Germinal center (tissue), 1 donor: ENCODE measurements around the gene TRMU.

Source experiments
- DNase-seq: peaks from one replicate; pipeline ENCODE4 v3.0.0; 2012; ENCODE audit warnings: mixed read lengths, low spot score

The TRMU gene, protein sequence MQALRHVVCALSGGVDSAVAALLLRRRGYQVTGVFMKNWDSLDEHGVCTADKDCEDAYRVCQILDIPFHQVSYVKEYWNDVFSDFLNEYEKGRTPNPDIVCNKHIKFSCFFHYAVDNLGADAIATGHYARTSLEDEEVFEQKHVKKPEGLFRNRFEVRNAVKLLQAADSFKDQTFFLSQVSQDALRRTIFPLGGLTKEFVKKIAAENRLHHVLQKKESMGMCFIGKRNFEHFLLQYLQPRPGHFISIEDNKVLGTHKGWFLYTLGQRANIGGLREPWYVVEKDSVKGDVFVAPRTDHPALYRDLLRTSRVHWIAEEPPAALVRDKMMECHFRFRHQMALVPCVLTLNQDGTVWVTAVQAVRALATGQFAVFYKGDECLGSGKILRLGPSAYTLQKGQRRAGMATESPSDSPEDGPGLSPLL

DNA sequence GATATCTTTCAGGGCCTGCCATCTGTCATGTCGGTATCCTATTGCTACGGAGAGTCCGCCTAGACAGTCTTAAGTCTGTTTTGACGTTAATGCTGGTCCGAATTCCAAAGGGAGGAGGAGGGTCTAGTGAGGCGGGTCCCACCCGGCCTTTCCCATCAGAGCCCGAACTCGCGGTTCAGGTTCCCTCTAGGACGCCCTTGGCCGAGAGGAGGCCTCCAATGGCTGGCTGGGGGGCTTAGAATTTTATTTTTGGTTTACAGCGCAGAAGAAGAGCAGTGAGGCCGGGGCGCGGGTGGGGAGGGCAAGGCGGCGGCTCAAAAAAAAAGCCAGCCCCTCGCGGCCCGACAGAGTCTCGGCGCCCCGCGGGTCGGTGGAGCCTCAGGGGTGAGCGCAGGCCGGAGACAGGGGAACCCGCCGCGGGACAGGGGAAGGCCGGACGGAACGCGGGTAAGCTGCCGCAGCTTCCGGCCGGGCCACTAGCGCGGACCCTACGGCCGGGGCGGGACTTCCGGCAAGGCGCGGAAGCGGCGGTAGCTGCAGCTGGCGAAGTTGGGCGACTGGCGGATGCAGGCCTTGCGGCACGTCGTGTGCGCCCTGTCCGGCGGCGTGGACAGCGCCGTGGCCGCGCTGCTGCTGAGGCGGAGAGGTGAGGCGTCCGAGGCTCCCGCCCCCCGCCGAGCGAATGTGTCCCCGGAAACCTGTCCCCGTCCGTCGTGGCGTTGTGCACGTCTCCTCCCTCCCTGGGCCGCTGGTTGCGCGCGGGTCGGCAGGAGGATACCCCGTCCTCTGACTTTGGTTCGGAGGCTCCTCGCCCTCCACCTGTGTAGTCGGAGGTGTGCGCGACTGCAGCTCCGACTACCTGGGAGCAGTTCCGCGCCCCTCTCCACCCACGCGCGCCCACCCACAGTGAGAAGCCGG lies at the start of gene TRMU:
Gene TRMU, plus strand, starts transcription at position 514 of the 918 bp plus-strand sequence. Its CDS starts 51 bp downstream, at position 565.
- DNase-seq, result peak; percentile 89

DNA sequence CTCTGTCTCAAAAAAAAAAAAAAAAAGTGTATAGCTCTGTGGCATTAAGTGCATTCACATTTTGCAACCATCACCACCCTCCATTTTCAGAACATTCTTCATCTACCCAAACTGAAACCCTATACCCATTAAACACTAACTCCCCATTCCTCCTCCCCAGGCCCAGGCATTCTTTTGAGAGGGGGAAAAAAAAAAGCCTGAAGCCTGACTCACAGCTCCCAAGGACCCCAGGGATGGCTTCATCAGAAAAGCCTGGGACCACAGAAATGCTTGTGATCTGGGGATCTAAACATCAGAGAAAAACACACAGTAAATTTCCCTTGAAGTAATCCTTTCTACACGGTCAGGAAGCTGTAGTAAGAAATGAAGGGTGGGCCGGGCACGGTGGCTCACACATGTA lies 49.5 kb upstream of the TRMU start:
- no peak for DNase-seq

DNA sequence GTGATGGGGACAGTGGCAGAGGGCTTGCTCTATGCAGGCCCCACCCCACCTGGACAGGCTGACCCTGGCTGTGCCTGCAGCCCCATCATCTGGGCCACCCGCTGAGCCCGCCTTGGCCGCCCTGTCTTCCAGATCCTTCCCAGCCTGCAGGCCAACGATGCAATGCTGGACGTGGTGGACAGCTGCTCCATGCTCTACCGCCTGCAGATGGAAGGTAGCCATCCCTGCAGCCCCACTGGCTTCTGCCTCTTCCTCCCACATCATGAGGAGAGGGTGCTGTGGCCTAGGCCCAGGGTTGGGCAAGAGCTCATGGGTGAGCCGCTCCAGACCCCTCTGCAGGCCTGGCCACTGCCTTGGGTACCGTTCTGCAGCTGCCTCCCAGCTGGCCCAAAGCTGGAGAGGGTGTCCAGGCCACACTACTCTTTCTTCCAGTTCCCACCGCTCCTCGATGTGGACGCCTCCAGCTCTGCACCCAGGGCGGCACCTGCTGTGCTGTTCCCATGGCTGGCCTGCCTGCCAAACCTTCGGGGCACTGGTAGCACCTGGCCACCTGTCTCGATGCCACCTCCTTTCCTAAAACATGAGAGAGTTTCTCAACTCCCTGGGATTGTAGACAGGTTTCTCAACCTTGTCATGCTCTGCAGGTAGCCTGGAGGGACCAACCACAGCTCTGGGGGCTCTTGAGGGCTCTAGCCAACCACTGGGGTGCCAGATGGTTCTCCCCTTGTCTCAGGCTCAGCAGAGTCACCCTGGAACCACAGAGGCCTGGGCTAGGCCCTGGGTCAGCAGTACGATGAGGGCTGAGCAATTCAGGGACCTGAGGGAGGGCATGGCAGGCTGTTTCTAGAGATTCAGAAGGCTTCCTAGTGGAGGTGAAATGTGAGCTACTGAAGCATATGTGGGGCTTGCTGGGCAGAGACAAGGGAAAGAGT lies 48.3 kb upstream of the TRMU start:
- no peak for DNase-seq

DNA sequence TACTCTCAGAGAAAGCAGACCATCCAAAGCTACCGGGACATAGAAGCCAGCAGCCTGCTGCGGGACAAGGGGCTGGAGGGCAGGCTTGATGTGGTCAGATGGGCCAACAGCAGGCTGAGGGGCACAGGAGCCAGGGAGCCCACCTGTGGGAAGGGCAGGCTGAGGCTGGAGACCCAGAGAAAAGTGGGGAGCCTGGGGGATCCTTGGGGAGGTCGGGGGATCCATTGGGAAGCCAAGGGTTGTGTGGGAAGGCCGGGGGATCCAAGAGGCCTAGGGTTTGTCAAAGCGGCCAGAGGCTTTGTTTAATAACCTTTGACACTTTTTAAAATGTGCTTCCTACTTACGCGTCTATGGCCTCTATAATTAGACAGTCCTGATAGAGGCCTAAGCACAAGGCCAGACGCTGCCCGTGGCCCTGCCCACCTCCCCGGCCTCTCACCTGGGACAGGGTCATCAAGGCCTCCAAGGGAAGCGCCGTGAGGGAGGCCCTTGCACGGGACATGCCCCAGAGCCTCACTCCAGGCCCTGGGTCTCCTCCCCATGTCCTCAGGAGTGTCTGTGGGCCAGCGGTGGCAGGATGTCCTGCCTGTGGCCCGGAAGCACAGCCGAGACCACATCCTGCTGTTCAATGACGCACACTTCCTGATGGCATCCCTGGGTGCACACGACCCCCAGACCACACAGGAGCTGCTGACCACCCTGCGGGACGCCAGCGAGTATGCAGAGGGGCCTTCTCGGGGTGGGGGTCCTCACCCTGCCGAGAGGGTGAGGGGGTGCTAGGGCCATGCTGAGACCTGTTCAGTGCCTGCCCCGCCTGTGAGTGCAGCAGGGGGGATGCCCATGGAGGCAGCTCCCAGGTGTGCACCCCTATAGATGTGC lies 47.4 kb upstream of the TRMU start:
- DNase-seq, result peak; percentile 67

DNA sequence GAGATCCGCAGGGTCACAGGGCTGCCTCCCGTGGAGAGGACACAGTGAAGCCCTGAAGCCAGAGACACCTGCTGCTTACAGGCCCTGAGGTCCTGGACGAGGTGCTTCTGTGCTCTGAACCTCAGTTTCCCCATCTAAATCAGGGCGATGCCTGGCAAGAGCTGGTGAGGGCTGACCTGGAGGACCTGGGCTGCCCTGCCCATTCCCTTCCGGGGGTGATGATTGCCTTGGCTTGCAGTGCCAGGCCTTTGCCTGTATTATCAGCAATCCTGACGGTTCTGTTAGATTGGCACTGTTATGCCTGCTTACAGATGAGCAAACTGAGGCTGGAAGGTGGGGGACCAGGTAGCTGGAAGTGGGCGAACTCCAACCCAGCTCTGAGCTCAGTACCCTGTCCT lies 46.7 kb upstream of the TRMU start:
- no peak for DNase-seq

DNA sequence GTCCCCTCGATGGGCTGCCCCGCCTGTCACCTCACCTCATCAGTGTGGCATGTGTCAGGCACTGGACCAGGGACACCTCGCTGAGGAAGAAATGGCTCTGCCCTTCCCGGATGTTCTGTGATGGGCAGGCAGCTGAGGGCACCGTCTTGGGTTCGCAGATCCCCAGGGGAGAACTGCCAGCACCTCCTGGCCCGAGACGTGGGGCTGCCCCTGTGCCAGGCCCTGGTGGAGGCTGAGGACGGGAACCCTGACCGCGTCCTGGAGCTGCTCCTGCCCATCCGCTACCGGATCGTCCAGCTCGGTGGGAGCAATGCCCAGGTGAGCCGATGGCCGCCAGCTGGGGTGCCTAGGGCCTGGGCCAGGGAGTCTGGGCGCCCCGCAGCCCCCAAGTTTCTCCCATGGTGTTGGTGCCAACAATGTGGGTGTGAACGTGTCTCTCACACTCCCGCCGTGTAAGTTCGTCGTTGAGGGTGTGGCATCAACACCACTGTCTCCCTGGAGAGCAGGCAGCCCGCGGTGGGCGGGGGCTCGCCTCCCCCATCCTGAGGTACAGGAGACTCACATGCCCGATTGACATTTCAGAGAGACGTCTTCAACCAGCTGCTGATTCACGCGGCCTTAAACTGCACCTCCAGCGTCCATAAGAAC lies 46.1 kb upstream of the TRMU start:
- no peak for DNase-seq

DNA sequence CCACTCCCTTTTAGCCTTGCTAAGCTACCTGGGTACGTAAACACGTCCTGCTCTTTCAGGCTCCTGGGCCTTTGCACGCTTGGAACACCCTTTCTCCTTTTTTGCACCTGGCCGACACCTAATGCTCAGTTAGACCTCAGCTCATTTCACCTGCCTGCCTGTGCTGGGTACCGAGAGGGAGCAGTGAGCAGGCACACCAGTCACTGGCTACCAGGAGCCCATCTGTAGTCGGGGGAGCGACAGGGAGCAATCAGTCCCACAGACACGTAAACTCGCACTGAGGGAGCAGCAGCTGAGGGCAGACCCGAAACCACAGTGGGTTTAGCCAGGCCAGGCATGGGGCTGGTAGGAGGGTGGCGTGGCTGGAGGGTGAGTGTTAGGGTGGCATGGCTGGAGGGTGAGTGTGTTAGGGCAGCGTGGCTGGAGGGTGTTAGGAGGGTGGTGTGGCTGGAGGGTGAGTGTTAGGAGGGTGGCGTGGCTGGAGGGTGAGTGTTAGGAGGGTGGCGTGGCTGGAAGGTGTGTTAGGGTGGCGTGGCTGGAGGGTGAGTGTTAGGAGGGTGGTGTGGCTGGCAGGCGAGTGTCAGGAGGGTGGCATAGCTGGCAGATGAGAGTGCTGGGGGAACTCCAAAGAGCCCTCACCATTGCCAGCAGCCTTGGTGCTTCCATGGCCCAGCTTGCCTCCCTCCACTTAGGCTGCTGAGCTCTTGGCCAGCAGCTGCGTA lies 45.2 kb upstream of the TRMU start:
- no peak for DNase-seq

DNA sequence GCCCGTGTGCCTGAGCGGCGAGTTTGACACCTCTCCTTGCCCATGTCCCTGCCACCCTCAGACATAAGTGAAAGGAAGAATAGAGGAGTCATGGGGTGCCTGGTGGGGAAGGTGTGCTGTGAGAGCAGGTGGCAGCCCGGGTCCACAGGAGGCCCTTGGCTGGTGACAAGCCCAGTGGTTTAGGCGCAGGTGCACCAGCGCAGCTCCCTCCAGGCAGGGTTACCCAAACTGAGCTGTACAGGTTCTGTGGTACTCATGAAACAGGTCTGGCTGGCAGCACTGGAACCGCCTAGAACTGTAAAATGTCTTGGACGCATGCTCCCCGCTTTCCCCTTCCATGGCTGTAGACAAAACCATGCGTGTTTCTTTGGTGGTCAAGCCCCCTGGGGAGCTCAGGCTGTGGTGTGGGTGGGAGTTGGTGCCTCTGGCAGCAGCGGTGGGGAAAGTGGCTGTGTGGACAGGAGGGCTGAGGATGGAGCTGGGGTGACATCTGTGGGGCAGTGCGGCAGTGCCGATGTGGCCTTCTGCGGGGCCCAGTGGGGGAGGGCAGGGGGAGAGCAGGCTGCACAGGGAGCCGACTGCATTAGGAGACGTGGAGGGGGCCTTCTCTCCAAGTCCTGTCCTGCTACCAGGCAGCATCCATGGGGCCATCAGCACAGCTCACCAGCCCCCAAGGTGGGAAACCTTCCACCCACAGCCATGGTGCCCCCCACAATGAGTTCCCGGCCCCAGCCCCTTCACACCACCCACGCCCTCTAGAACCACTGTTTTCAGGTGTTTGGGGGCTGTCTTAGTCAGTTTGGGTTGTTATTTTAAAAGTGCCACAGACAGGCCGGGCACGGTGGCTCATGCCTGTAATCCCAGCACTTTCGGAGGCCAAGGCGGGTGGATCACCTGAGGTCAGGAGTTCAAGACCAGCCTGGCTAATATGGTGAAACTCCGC lies 44.4 kb upstream of the TRMU start:
- no peak for DNase-seq

DNA sequence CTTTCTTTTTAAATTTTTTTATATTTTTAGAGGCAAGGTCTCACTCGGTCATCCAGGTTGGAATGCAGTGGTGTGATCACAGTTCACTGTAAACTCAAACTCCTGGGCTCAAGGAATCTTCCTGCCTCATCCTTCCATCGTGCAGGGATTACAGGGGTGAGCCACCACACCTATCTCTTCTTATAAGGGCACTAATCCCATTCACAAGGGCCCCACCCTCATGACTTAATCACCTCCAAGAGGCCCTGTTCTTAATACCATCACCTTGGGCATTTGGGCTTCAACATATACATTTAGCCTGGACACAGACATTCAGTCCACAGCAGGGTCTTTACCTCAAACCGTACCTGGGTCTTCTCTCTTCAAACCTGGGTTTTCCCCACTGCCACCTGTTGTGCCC lies 43.3 kb upstream of the TRMU start:
- no peak for DNase-seq

DNA sequence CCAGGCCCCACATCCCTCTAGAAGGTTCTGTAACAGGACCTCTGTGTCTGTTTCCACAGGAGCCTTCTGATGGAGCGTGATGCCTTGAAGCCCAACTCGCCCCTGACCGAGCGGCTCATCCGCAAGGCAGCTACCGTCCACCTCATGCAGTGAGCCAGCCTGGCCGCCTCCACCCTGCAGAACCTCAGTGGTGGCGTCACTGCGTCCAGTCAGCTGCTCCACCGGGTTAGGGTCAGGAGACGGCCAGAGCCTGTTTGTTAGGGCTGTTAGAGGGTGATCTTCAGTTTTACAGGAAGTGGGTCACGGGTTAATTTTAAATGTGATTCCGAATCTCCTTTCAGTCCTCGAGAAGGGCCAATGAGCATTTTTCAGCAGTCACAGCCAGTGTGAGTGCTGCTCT lies 42.8 kb upstream of the TRMU start:
- no peak for DNase-seq

DNA sequence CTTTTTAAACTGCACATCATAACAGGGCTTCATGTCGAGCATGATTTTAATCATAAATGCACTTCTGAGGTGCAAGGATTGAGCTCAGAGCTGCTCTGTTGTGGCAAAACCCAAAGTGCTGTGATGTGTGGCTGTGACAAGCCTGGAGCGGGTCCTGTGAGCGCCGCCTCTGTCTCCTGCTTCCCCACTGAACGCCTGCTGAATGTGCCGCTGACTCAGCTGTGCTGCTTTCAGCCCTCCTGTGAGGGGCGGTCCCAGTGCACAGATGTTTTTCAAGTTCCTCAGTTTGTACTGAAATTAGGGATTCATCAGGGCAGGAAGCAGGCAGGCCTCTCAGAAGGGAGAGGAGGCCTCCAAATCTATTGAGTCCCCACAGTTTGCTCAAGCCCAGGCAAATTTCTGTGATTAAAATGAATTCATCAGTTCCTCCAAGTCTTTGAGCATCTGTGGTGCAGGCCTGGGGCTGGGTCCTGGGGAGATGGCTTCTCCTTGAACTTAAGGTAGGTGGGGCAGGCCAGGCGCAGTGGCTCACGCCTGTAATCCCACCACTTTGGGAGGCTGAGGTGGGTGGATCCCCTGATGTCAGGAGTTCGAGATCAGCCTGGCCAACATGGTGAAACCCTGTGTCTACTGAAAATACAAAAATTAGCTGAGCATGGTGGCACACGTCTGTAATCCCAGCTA lies 41.8 kb upstream of the TRMU start:
- peak; percentile 41 for DNase-seq

DNA sequence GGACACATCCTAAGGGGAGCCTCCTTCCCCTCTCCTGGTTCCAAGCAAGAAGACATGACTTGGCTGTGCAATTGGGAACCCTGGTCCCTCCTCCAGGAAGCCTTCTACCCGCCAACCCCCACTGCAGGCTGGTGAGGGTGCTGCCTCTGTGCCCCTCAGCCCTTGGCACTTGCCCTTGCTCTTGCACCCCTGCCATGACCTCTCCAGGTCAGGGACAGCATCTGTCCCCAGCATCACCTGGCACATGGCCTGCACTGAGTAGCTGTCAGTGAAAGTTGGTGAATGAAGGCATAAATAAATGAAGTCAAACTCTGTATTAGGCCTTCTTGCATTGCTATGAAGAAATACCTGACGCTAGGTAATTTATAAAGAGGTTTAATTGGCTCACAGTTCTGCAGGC lies 40.7 kb upstream of the TRMU start:
- no peak for DNase-seq

DNA sequence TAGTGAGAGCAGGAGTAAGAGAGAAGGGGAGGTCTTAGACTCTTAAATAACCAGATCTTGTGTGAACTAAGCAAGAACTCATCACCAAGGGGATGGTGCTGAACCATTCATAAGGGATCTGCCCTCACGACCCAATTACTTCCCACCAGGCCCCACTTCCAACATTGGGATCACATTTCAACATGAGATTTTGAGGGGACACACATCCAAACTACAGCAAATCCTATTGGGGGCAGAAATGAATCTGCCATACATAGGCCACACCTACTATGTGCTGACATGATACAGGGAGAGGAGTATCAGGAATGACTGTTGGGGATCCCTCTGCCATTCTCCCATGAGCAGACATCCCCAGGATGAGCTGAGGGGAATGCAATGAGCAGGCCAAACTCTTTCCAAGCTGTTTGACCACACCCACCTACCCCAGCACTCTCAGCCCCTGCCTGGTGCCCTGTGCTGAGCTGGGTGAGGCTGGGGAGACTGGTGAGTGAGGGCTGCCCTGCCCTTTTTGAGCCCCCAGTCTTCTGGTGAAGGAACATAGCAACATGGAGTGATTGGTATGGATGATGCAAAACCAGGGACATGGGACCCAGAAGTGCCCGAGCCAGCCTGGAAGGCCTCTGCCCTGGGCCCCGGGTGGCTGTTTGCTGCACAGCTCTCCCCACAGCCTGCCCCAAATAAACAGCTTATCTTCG lies 40.1 kb upstream of the TRMU start:
- DNase-seq, result no peak

DNA sequence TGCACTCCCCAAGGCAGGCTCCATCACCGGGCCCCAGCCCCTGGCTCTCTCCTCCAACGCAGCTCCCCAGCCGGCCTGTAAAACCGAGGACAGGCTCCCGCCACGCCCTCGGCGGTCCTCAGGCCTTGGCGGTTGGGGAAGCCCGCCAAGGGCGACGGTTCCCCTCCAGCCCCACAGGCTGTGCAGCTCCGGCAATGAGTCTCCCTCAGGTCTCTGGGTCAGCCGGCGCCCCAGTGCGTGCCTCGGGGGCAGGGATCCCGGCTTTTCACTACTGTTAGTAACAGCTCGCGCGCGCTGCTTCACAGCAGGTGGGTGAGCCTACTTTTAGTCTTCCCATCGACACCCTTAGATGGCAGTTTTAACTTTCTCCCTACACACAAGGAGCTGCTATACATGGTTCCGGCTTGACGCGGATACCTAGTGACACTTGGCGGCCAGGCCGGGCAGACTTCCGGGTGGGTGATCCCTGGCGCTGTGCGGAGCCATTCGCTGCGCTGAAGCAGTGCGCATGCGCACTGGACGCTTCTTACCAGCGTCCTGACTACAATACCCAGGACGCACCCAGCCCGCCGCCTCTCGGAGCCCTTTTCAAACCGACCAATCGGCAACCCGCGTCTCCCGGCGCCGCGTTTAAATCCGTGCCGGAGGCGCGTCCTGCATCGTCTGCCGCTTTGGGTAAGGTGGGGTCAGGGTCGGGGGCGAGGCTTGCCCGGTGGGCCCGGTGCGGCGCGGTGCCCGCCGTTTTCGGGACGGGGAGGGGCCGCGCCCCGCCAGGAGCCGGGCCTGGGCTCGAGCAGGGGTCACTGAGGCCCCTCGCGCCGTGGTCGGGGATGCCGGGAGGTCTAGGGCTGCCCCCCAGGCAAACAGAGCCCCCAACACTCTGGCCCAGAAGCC lies 39.0 kb upstream of the TRMU start, which contains the start of gene GTSE1:
Gene GTSE1, plus strand, starts transcription at position 614 of the 894 bp plus-strand sequence. CDS start 531 bp downstream, outside the sequence.
- DNase-seq, result peak; percentile 99

DNA sequence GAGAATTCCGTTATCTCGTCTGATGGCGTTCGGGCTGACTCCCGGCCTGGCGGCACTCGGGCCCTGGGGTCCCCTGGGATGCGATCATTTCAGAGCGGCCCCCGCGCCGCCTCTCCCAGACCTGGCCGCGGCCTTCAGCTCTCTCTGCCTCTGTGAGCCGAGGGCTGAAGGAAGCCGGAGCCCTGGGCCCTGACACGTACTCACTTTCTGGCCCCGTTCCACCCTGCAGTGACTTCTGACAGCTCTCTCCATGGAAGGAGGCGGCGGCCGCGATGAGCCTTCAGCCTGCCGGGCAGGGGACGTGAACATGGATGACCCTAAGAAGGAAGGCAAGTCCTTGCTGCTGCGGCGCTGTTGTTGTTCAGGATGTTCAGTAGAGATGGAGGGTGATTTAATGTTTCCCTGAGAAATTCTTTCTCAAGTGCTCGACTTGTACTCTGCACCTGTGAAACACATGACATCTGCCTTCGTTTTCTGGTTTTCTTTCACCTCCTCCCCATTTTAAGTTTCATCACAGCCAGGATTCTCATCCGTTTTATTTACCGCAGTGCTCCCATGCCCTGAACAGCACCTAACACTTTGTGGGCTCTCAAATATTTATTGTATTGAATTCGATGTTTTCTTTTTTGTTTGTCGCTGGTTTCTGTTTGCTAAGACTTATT lies 38.2 kb upstream of the TRMU start:
- DNase-seq, result peak; percentile 33

DNA sequence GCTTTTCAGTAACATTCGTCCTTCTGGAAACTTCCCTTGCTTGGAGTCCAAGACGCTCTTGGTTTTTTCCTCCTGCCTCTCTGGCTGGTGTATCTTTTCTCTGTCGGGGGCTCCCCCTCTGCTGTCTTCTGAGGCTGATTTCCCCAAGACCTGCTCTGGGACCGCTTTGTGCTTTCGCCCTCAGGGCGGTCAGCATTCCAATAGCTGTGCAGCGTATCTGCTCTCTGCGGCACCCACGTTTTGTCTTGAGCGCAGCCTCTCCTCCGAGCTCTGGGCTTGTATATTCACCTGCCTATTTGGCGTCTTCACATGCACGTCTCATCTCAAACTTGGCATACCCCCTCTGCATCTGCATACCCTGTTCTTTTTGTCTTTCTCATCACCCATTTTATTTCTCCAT lies 36.4 kb upstream of the TRMU start:
- DNase-seq, result no peak
